Psoas muscle (tissue), 8 donors: Measurements from ENCODE around the gene CDCA4. TPM values are rescaled to one million over a fixed set of nuclear protein-coding genes. Genes with fewer than 3 reads are reported as not detected.

Experiments used
- ATAC-seq, 4 donors: fragments of 200-7000 bp; cut with Tn5 transposase; one replicate each; pipeline ENCODE4 v1.9.1; 2020; ENCODE audit warnings: moderate library complexity in 3 of 4, mild to moderate bottlenecking in 2 of 4
- DNase-seq, 2 donors: peaks; one replicate each; pipeline ENCODE4 v3.0.0-alpha.2; 2020
- H3K27ac ChIP-seq: fragments of 200-600 bp; one replicate; pipeline ENCODE4 v1.8.0; 2022
- H3K27me3 ChIP-seq, 3 donors: fragments of 200-600 bp in 1 of 3; one replicate each; pipeline versions ENCODE4 v1.6.1 to v1.8.0; 2013 to 2022; ENCODE audit warnings: low read length in 2 of 3, mild to moderate bottlenecking in 2 of 3, moderate library complexity in 1 of 3; ENCODE audit not compliant: insufficient read depth in 3 of 3
- H3K36me3 ChIP-seq, 2 donors: fragments of 200-600 bp in 1 of 2; one replicate each; pipeline versions ENCODE4 v1.6.1 to v1.8.0; 2013 to 2022; ENCODE audit warnings: low read depth in 1 of 2, mild to moderate bottlenecking in 1 of 2, moderate library complexity in 1 of 2; ENCODE audit not compliant: insufficient read depth in 1 of 2
- H3K4me1 ChIP-seq: fragments of 200-600 bp; one replicate; pipeline ENCODE4 v1.8.0; 2022
- H3K4me3 ChIP-seq: fragments of 200-600 bp; one replicate; pipeline ENCODE4 v1.8.0; 2022; ENCODE audit warnings: mild to moderate bottlenecking
- H3K9me3 ChIP-seq: fragments of 200-600 bp; one replicate; pipeline ENCODE4 v1.8.0; 2022
- CTCF ChIP-seq: fragments of 200-600 bp; IDR thresholded peaks from one replicate; pipeline ENCODE4 v1.8.0; 2022; ENCODE audit warnings: antibody characterized with exemption
- WGBS, 3 donors: extraction: QIAGEN DNeasy Blood & Tissue Kit; methylation state at CpG; one replicate each; pipeline versions ENCODE4 v1.1.6 to v1.1.7; 2013; 5-methylcytosine and 5-hydroxymethylcytosine counted together
- intact Hi-C, 2 donors: fragments of 100-400 bp; cut with DNase I; formaldehyde crosslinking; loops; one replicate each; pipeline versions ENCODE4 v1.11.0 to v1.14.2; 2022
- polyA plus RNA-seq, 3 donors: library from polyadenylated mRNA; stranded (reverse); fragments of 200-250 nt; gene quantifications; one replicate each; pipeline ENCODE4 v1.2.3, GENCODE V29; 2013
- total RNA-seq, 4 donors: library from RNA; stranded (reverse); fragmentation: NEBNext Ultra II Directional in 2 of 4; extraction: Animal tissue kit (Norgen Biotek cat#: 25700) in 2 of 4; gene quantifications; one replicate each; pipeline versions ENCODE4 v1.2.1 to v1.2.4, GENCODE V29; 2021 to 2023
- donor health status: healthy with polysubstance abuse.
- donor health status: DM: no; HTN: no; CAD: no; lungs with moderate emphysema.
- donor health status: Bipolar disorder and iron deficiency.
- donor health status: healthy.
- donor health status: DM: yes; HTN: yes; CAD: no.
- donor health status: DM: no; HTN: no; CAD: no.
- donor health status: DM: no; HTN: no; CAD: no.
- donor health status: DM: yes; HTN: yes; CAD: no.

Gene CDCA4
- total and polyA plus RNA-seq, 7 donors = 0.79 to 3.3 (median 1.3) TPM

GRCh38 chr14:104965561-104966231 is 55.2 kb downstream of the CDCA4 start:
- ATAC-seq = no peak
- H3K27ac ChIP-seq = no peak overlapping the region
- H3K9me3 ChIP-seq = no peaks in the 10 kb centered on the region
- H3K4me1 ChIP-seq = no peaks in the 10 kb centered on the region
- peaks cover 0 to 36% (median 11%) of the 10 kb centered on the region in 3 donors for H3K27me3 ChIP-seq
- DNase-seq = peak in 1 of 2 donors; percentile 45
- H3K4me3 ChIP-seq = no peak overlapping the region
- WGBS, 3 donors = 73 to 81% (median 75%) methylated on average over 10 to 13 of the region's 13 CpGs
- TF ChIP-seq CTCF = no peak
- intact Hi-C loops = no loop called here
- no peaks in the 10 kb centered on the region for H3K36me3 ChIP-seq

GRCh38 chr14:104964546-104964945 is 56.3 kb downstream of the CDCA4 start:
- WGBS, 3 donors = 85 to 91% (median 90%) methylated on average over 7 of the region's 7 CpGs
- TF ChIP-seq CTCF = no peak
- Histone ChIP-seq H3K27ac (no peak overlapping the region), H3K4me3 (no peak overlapping the region), H3K27me3 (peaks cover 0 to 32% (median 11%) of the 10 kb centered on the region in 3 donors), H3K9me3 (no peaks in the 10 kb centered on the region), H3K4me1 (no peaks in the 10 kb centered on the region), H3K36me3 (no peaks in the 10 kb centered on the region)
- ATAC-seq = no peak
- intact Hi-C loops = no loop called here
- no peak for DNase-seq

Other genes starting within 250 kb of the CDCA4 start
- gene AKT1, start 225.3 kb downstream of the CDCA4 start, total RNA-seq = 10 to 100 TPM; 54.9 to 79.3 (median 60.0) TPM
- gene AKT1, start 225.3 kb downstream of the CDCA4 start, polyA plus RNA-seq = 100 to 1,000 TPM in 1 of 3 donors, 10 to 100 TPM in 2; 51.9 to 102 (median 62.0) TPM
- gene ZBTB42, start 220.0 kb downstream of the CDCA4 start, total RNA-seq = 1 to 10 TPM; 4.2 to 7.4 (median 5.8) TPM
- 1 to 10 TPM; 4.7 to 6.6 (median 6.2) TPM for gene ZBTB42, start 220.0 kb downstream of the CDCA4 start, polyA plus RNA-seq
- gene CEP170B, start 155.8 kb downstream of the CDCA4 start, total RNA-seq = 10 to 100 TPM in 1 of 4 donors, 1 to 10 TPM in 3; 6.3 to 15.7 (median 7.7) TPM
- gene CEP170B, start 155.8 kb downstream of the CDCA4 start, polyA plus RNA-seq = 1 to 10 TPM; 2.0 to 5.8 (median 3.3) TPM
- gene PLD4, start 96.2 kb downstream of the CDCA4 start, total RNA-seq = under 1 TPM in 2 of 4 donors, not detected in 2; 0.04 to 0.25 TPM
- gene PLD4, start 96.2 kb downstream of the CDCA4 start, polyA plus RNA-seq = not detected
- 1 to 10 TPM; 1.3 to 4.7 (median 3.4) TPM for gene AHNAK2, start 42.7 kb downstream of the CDCA4 start, total RNA-seq
- 1 to 10 TPM in 1 of 3 donors, under 1 TPM in 2; 0.69 to 2.0 (median 0.75) TPM for gene AHNAK2, start 42.7 kb downstream of the CDCA4 start, polyA plus RNA-seq
- gene CLBA1, start 35.3 kb downstream of the CDCA4 start, total RNA-seq = 1 to 10 TPM; 1.3 to 2.2 (median 1.6) TPM
- 1 to 10 TPM; 1.7 to 6.8 (median 6.1) TPM for gene CLBA1, start 35.3 kb downstream of the CDCA4 start, polyA plus RNA-seq
- under 1 TPM; 0.34 to 0.60 (median 0.41) TPM for gene GPR132, start 44.3 kb upstream of the CDCA4 start, total RNA-seq
- under 1 TPM; 0.08 to 0.14 (median 0.13) TPM for gene GPR132, start 44.3 kb upstream of the CDCA4 start, polyA plus RNA-seq
- gene JAG2, start 147.7 kb upstream of the CDCA4 start, total RNA-seq = 10 to 100 TPM; 18.4 to 34.0 (median 28.2) TPM
- 10 to 100 TPM; 10.6 to 25.9 (median 10.6) TPM for gene JAG2, start 147.7 kb upstream of the CDCA4 start, polyA plus RNA-seq
- 10 to 100 TPM; 23.3 to 44.5 (median 24.6) TPM for gene NUDT14, start 160.2 kb upstream of the CDCA4 start, total RNA-seq
- gene NUDT14, start 160.2 kb upstream of the CDCA4 start, polyA plus RNA-seq = 10 to 100 TPM; 14.7 to 45.4 (median 22.3) TPM
- 10 to 100 TPM; 56.9 to 75.3 (median 69.1) TPM for gene BTBD6, start 227.4 kb upstream of the CDCA4 start, total RNA-seq
- 10 to 100 TPM; 48.3 to 79.7 (median 72.2) TPM for gene BTBD6, start 227.4 kb upstream of the CDCA4 start, polyA plus RNA-seq